ENCODE measurements around the gene PLXNB2.

DNA sequence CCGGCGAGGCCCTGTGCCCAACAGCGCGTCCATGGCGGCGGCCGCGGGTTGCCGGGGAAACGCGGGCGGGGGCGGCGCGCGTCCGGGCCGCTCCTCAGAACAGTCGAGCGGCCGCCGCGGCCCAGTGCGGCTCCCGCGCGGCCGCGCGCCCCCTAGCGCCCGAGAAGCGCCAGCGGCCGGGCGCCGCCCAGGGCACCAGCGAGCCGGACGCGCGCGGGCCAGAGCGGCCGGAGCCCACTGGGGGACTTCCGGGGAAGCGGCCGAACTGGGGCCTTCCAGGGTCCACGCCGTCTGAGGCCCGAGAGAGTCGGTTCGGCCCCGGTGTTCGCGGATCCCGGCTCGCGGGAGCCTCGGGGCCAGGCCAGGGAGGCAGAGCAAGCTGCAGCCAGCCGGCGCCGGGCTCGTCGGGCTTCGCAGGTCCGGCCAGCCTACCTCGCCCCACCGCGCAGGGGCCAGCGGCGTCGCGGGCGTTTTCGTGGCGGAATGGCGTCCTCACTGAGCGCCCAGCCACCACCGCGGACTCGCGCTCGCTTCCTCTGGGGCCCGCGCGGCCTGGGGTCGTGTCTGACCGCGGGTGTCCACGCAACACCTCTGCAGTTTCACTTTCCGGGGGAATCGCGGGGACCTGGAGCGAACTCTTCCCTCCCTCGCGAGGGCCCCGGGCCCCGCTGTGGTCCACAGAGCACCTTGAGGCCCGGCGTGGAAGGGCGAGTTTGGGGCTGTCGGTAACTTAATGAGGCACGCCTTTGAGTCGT is 19.7 kb upstream of the PLXNB2 start, which contains the start of gene DENND6B:
- TF ChIP-seq GATA2 (IDR thresholded peaks at IDR 0.05; ENCODE audit: low read depth, low read length) = no peak
- TF ChIP-seq GATA3 (IDR thresholded peaks at IDR 0.05; ENCODE audit: low read depth, low read length) = no peak

All from SH-SY5Y (cell line).